Hepatocyte (in vitro differentiated cells): ENCODE data around the gene RHEX.

Experiments
- EZH2 ChIP-seq: fragments of 200-600 bp; sonication (generic); IDR thresholded peaks from 2 replicates; pipeline ENCODE4 v1.6.1; 2016; ENCODE audit warnings: antibody characterized with exemption, mild to moderate bottlenecking, borderline replicate concordance
- EZH2phosphoT487 ChIP-seq: fragments of 200-600 bp; sonication (generic); IDR thresholded peaks from one replicate; pipeline ENCODE4 v1.6.1; 2018; ENCODE audit warnings: antibody characterized with exemption, mild to moderate bottlenecking, low read depth, moderate library complexity; ENCODE audit not compliant: unreplicated experiment, severe bottlenecking
- TF ChIP-seq, protein P1 (sequence below): fragments of 200-600 bp; sonication (generic); IDR thresholded peaks from 2 replicates; pipeline ENCODE4 v1.5.1; 2016; ENCODE audit warnings: antibody characterized with exemption, mild to moderate bottlenecking; ENCODE audit not compliant: poor library complexity

DNA sequence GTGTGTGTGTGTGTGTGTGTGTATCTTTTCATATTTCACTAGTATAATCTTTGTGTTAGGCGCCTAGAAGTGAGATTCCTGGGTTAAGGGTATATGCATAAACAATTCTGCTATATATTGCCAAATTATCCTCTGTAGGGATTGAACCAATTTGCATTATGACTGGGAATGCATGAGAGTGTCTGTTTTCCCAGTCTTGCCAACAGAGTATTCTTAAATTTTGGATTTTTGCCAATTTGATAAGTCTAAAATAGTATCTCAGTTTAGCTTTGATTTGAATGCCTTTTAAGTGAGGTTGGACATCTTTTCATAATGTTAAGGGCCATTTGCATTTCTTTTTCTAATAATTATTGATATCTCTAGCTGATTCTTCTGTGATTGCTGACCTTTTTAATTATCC lies 72.4 kb downstream of the RHEX start:
- TF ChIP-seq, protein P1, sequence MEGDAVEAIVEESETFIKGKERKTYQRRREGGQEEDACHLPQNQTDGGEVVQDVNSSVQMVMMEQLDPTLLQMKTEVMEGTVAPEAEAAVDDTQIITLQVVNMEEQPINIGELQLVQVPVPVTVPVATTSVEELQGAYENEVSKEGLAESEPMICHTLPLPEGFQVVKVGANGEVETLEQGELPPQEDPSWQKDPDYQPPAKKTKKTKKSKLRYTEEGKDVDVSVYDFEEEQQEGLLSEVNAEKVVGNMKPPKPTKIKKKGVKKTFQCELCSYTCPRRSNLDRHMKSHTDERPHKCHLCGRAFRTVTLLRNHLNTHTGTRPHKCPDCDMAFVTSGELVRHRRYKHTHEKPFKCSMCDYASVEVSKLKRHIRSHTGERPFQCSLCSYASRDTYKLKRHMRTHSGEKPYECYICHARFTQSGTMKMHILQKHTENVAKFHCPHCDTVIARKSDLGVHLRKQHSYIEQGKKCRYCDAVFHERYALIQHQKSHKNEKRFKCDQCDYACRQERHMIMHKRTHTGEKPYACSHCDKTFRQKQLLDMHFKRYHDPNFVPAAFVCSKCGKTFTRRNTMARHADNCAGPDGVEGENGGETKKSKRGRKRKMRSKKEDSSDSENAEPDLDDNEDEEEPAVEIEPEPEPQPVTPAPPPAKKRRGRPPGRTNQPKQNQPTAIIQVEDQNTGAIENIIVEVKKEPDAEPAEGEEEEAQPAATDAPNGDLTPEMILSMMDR, result no peak
- TF ChIP-seq EZH2 (no peak), EZH2phosphoT487 (no peak)
